HL-60 (cell line): ENCODE results near the gene AXIN1.

Source experiments
- CTCF ChIP-seq: IDR thresholded peaks from one replicate; pipeline ENCODE4 v1.5.1; 2011; ENCODE audit warnings: low read length, control low read depth, inconsistent platforms; ENCODE audit not compliant: insufficient read depth
- GABPA ChIP-seq: IDR thresholded peaks from 2 replicates; pipeline ENCODE4 v1.6.1; 2012; ENCODE audit warnings: low read depth
- POLR2AphosphoS5 ChIP-seq: IDR thresholded peaks from 2 replicates; pipeline ENCODE4 v1.6.1; 2012; ENCODE audit warnings: low read depth
- REST ChIP-seq: IDR thresholded peaks from 2 replicates; pipeline ENCODE4 v1.6.1; 2012; ENCODE audit warnings: low read depth; ENCODE audit not compliant: insufficient replicate concordance

GRCh38 chr16:389352-389751, 36.8 kb upstream of the AXIN1 start:
- TF ChIP-seq CTCF (no peak), POLR2AphosphoS5 (no peak), GABPA (no peak), REST (no peak)
